SK-N-SH (cell line): ENCODE results near the gene RNF168.
"Not testable (repeated sequence)": the region's sequence is repeated elsewhere in the genome, so short reads cannot be mapped to it uniquely, and the experiment has no call there.

Source experiments
- CHD2 ChIP-seq: fragments of 150-350 bp; IDR thresholded peaks from 2 replicates; pipeline ENCODE4 v1.6.1; 2018; ENCODE audit warnings: low read length; ENCODE audit not compliant: partially characterized antibody
- ELF1 ChIP-seq: IDR thresholded peaks from 2 replicates; pipeline ENCODE4 v1.4.0; 2012
- EP300 ChIP-seq, 2 experiments: IDR thresholded peaks; 2 replicates each; pipeline versions ENCODE4 v1.4.0 to v1.6.1; 2012; ENCODE audit warnings: borderline replicate concordance in 1 of 2, low read depth in 1 of 2, low read length in 1 of 2
- EZH2phosphoT487 ChIP-seq: fragments of 200-600 bp; sonication (generic); IDR thresholded peaks from 2 replicates; pipeline ENCODE4 v1.6.1; 2017; ENCODE audit warnings: low read depth, mixed run types, mild to moderate bottlenecking, antibody characterized with exemption, moderate library complexity, borderline replicate concordance
- JUND ChIP-seq: IDR thresholded peaks from 2 replicates; pipeline ENCODE4 v1.4.0; 2012
- MAX ChIP-seq: IDR thresholded peaks from 2 replicates; pipeline ENCODE4 v1.4.0; 2012; ENCODE audit warnings: low read depth
- POLR2AphosphoS5 ChIP-seq: IDR thresholded peaks from 2 replicates; pipeline ENCODE4 v1.6.1; 2012; ENCODE audit warnings: low read depth, low read length
- RAD21 ChIP-seq: IDR thresholded peaks from 2 replicates; pipeline ENCODE4 v1.6.1; 2012; ENCODE audit warnings: mild to moderate bottlenecking, low read length
- SMC3 ChIP-seq: IDR thresholded peaks from 2 replicates; pipeline ENCODE4 v1.6.1; 2012; ENCODE audit warnings: low read depth, low read length, improper control_type of control experiment
- TAF1 ChIP-seq: IDR thresholded peaks from 2 replicates; pipeline ENCODE4 v1.6.1; 2012; ENCODE audit warnings: low read depth, mild to moderate bottlenecking, low read length, moderate library complexity, borderline replicate concordance
- TCF12 ChIP-seq: IDR thresholded peaks from 2 replicates; pipeline ENCODE4 v1.4.0; 2012
- TEAD4 ChIP-seq: IDR thresholded peaks from 2 replicates; pipeline ENCODE4 v1.4.0; 2012; ENCODE audit warnings: mild to moderate bottlenecking, borderline replicate concordance; ENCODE audit not compliant: insufficient read depth
- TF ChIP-seq, protein P1 (sequence below): fragments of 200-600 bp; sonication (generic); IDR thresholded peaks from 2 replicates; pipeline ENCODE4 v1.6.1; 2017; ENCODE audit warnings: antibody characterized with exemption, mild to moderate bottlenecking, moderate library complexity

- peak; percentile 38 for TF ChIP-seq RAD21
- not testable (repeated sequence) for TF ChIP-seq SMC3; TEAD4; TAF1; TCF12; ELF1; EZH2phosphoT487; EP300 (IDR thresholded peaks at IDR 0.05; ENCODE audit: borderline replicate concordance in 1 of 2, low read depth in 1 of 2, low read length in 1 of 2); MAX; JUND; POLR2AphosphoS5; CHD2
- TF ChIP-seq, protein P1, sequence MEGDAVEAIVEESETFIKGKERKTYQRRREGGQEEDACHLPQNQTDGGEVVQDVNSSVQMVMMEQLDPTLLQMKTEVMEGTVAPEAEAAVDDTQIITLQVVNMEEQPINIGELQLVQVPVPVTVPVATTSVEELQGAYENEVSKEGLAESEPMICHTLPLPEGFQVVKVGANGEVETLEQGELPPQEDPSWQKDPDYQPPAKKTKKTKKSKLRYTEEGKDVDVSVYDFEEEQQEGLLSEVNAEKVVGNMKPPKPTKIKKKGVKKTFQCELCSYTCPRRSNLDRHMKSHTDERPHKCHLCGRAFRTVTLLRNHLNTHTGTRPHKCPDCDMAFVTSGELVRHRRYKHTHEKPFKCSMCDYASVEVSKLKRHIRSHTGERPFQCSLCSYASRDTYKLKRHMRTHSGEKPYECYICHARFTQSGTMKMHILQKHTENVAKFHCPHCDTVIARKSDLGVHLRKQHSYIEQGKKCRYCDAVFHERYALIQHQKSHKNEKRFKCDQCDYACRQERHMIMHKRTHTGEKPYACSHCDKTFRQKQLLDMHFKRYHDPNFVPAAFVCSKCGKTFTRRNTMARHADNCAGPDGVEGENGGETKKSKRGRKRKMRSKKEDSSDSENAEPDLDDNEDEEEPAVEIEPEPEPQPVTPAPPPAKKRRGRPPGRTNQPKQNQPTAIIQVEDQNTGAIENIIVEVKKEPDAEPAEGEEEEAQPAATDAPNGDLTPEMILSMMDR = peak; percentile 22; the same call in 1 of the 2 replicates
Observed at GRCh38 chr3:196445391-196445790, 58.2 kb downstream of the RNF168 start.
